Lower lobe of right lung (tissue), 2 donors: ENCODE results near the gene CRYZL1. TPM values are rescaled to one million over a fixed set of nuclear protein-coding genes. Genes with fewer than 3 reads are reported as not detected.
"Not testable (repeated sequence)": the region's sequence is repeated elsewhere in the genome, so short reads cannot be mapped to it uniquely, and the experiment has no call there.

Experiments
- ATAC-seq, 2 donors: fragments of 200-7000 bp; cut with Tn5 transposase; one replicate each; pipeline ENCODE4 v1.9.1; 2020 to 2022; ENCODE audit warnings: mild to moderate bottlenecking in 2 of 2, moderate library complexity in 2 of 2
- DNase-seq: peaks from one replicate; pipeline ENCODE4 v3.0.0-alpha.2; 2020
- H3K27ac ChIP-seq: fragments of 200-600 bp; one replicate; pipeline ENCODE4 v1.8.0; 2022
- H3K27me3 ChIP-seq: fragments of 200-600 bp; one replicate; pipeline ENCODE4 v1.8.0; 2022; ENCODE audit warnings: low read depth
- H3K36me3 ChIP-seq: fragments of 200-600 bp; one replicate; pipeline ENCODE4 v1.8.0; 2022; ENCODE audit warnings: mild to moderate bottlenecking
- H3K4me1 ChIP-seq: fragments of 200-600 bp; one replicate; pipeline ENCODE4 v1.8.0; 2022
- H3K4me3 ChIP-seq: fragments of 200-600 bp; one replicate; pipeline ENCODE4 v1.8.0; 2022; ENCODE audit warnings: mild to moderate bottlenecking
- H3K9me3 ChIP-seq: fragments of 200-600 bp; one replicate; pipeline ENCODE4 v1.8.0; 2022
- intact Hi-C: fragments of 100-400 bp; cut with DNase I; formaldehyde crosslinking; loops from one replicate; pipeline ENCODE4 v1.11.0; 2022
- total RNA-seq: library from RNA; stranded (reverse); fragmentation: NEBNext Ultra II Directional; extraction: Animal tissue kit (Norgen Biotek cat#: 25700); gene quantifications from one replicate; pipeline ENCODE4 v1.2.1, GENCODE V29; 2021
- TF ChIP-seq, protein P1 (sequence below): fragments of 200-600 bp; IDR thresholded peaks from one replicate; pipeline ENCODE4 v1.8.0; 2022; ENCODE audit warnings: antibody characterized with exemption, mild to moderate bottlenecking
- donor health status: DM: no; HTN: yes; CAD: no; lungs with severe emphysema.

CRYZL1 gene
- total RNA-seq, 1 donor from 2014 or later = 29.4 TPM

DNA sequence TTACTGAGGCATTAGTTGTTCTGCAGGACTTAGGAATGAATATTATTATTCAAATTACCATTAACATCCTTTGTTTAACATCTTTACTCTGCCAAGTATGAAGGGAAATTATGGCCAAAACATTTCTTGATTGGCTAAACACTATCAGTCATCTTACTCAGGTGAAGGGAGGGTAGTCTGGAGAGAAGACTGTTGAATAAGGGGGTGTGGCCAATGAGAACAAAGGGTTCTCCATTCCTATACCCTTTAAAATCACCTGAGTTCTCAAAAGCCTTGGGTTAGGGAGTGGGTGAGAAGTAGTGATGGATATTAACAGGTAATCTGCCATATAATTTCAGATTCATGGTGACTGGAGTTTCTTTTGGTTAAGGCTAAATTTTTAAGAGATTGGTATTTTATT, 19.3 kb downstream of the CRYZL1 start:
- no peak for DNase-seq

DNA sequence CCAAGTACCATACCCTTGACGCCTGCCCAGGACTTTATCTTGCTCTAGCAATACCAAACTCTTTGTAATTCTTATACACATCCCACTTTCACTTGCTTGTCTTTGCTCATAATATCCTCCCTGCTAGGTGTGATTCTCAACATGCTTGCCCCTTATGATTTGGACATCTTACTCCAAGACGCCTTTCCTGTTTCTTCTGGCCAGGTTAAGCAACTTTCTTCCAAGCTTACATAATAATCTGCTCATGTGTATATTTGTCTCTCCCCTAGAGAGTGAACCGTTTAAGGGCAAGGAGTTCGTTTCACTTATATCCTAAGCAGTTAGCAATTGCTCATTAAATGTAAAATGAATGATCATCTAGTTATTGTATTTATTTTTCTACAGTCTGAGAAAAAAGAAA, 21.8 kb downstream of the CRYZL1 start:
- DNase-seq (no peak), ATAC-seq (no peak)
- intact Hi-C loops = no loop called here
- TF ChIP-seq, protein P1, sequence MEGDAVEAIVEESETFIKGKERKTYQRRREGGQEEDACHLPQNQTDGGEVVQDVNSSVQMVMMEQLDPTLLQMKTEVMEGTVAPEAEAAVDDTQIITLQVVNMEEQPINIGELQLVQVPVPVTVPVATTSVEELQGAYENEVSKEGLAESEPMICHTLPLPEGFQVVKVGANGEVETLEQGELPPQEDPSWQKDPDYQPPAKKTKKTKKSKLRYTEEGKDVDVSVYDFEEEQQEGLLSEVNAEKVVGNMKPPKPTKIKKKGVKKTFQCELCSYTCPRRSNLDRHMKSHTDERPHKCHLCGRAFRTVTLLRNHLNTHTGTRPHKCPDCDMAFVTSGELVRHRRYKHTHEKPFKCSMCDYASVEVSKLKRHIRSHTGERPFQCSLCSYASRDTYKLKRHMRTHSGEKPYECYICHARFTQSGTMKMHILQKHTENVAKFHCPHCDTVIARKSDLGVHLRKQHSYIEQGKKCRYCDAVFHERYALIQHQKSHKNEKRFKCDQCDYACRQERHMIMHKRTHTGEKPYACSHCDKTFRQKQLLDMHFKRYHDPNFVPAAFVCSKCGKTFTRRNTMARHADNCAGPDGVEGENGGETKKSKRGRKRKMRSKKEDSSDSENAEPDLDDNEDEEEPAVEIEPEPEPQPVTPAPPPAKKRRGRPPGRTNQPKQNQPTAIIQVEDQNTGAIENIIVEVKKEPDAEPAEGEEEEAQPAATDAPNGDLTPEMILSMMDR = no peak
- Histone ChIP-seq H3K4me3 (no peak overlapping the region), H3K36me3 (peaks cover 79% of the 10 kb centered on the region), H3K4me1 (no peaks in the 10 kb centered on the region), H3K27me3 (no peaks in the 10 kb centered on the region), H3K9me3 (no peaks in the 10 kb centered on the region), H3K27ac (no peak overlapping the region)

More for the DNA sequence above, 19.3 kb downstream of the CRYZL1 start:
- ATAC-seq = no peak
- H3K27ac ChIP-seq = no peak overlapping the region
- H3K9me3 ChIP-seq = no peaks in the 10 kb centered on the region
- H3K27me3 ChIP-seq = no peaks in the 10 kb centered on the region
- peaks cover 63% of the 10 kb centered on the region for H3K36me3 ChIP-seq
- TF ChIP-seq, protein P1 = no peak
- intact Hi-C loops = no loop called here
- H3K4me1 ChIP-seq = no peaks in the 10 kb centered on the region
- no peak overlapping the region for H3K4me3 ChIP-seq

DNA sequence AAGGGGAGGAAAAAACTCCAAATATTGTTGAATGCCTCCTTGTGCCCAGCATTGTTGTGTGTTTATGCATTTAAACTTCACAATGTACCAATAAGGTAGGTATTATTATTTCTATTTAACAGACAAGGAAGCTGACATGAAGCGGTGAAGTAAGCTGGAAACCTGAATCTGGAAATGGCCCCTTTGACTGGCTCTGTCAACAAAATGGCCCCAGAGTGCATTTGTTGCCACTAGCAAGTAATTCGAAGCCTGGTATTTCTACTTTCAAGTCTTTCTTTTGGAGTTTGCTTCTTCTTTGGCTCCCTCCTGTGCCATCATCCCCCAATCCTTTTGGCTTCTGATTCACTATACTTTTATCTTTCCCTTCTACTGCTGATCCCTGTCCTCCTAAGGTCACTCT, 23.1 kb downstream of the CRYZL1 start:
- intact Hi-C loops = no loop called here
- no peak for ATAC-seq
- Histone ChIP-seq H3K36me3 (peaks cover 79% of the 10 kb centered on the region), H3K9me3 (no peaks in the 10 kb centered on the region), H3K4me1 (no peaks in the 10 kb centered on the region), H3K4me3 (no peak overlapping the region), H3K27me3 (no peaks in the 10 kb centered on the region), H3K27ac (no peak overlapping the region)
- TF ChIP-seq, protein P1 = no peak
- no peak for DNase-seq

DNA sequence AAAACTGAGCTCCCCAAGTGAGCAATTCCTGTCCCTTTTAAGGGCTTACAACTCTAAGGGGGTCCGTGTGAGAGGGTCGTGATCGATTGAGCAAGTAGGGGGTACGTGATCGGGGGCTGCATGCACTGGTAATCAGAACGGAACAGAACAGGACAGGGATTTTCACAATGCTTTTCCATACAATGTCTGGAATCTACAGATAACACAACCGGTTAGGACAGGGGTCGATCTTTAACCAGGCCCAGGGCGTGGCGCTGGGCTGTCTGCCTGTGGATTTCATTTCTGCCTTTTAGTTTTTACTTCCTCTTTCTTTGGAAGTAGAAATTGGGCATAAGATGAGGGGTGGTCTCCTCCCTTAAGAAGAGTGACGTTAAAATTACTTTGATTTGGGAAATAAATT, 24.0 kb downstream of the CRYZL1 start:
- H3K4me3 ChIP-seq, intact Hi-C loops, DNase-seq, H3K4me1 ChIP-seq, H3K9me3 ChIP-seq, H3K27ac ChIP-seq, H3K27me3 ChIP-seq, ATAC-seq: not testable (repeated sequence)
- peaks cover 79% of the 10 kb centered on the region for H3K36me3 ChIP-seq

DNA sequence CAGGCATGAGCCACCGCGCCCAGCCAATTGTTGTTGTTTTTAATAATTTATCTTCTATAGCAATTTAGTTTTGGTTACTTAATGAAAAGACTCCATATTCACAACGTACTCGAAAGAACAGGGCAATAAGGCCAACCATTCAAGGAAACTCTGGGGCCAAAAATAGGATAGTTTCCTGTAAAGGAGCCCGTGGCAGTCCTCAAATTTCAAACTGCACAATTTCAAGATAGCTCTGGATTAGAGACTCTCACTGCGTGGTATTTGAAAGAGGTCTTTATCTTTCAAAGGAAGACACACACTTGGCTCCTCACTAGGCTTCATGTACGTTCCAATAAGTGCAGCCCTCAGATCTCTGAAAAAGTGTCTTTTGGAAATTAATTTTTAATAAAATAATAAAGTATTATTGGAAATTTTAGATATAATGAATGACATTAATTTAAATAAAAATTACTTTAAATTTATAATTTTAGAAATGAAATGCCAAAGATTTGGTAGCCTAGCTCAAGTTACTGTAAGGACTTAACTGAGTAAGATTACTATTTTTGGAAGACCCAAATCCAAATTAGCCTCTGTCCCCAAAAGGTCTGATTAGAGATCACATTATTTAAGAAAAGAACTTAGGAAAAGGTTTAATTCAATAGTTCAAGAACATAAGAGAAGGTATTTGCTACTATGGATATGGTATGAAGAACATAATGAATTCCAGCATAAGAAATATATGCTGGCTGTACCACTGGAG, 30.4 kb downstream of the CRYZL1 start:
- TF ChIP-seq, protein P1 = no peak
- Histone ChIP-seq H3K27me3 (no peaks in the 10 kb centered on the region), H3K36me3 (peaks cover 79% of the 10 kb centered on the region), H3K9me3 (no peaks in the 10 kb centered on the region), H3K27ac (no peak overlapping the region), H3K4me1 (no peaks in the 10 kb centered on the region), H3K4me3 (no peak overlapping the region)
- no peak for DNase-seq
- ATAC-seq = no peak
- intact Hi-C loops = no loop called here

DNA sequence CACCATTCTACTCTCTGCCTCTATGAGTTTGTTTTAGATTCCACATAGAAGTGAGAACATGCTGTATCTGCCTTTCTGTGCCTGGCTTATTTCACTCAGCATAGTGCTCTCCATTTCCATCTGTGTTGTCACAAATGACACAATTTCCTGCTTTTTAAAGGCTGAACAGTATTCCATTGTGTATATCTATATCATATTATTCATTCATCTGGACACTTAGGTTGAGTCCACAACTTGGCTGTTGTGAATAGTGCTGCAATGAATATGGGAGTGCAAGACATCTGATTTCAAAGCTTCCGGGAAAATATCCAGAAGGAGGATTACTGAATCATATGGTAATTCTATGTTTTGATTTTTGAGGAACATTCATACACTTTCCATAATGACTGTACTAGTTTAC, 33.0 kb downstream of the CRYZL1 start:
- TF ChIP-seq, protein P1 = no peak
- no peaks in the 10 kb centered on the region for H3K27me3 ChIP-seq
- H3K4me1 ChIP-seq = no peaks in the 10 kb centered on the region
- no peak overlapping the region for H3K27ac ChIP-seq
- intact Hi-C loops = no loop called here
- H3K9me3 ChIP-seq = no peaks in the 10 kb centered on the region
- H3K36me3 ChIP-seq = peaks cover 59% of the 10 kb centered on the region
- no peak overlapping the region for H3K4me3 ChIP-seq
- DNase-seq (no peak), ATAC-seq (no peak)
